Keratinocyte (primary cell): ENCODE results near the gene CENPF. TPM values are rescaled to one million over a fixed set of nuclear protein-coding genes. Genes with fewer than 3 reads are reported as not detected.
"Not testable (repeated sequence)": the region's sequence is repeated elsewhere in the genome, so short reads cannot be mapped to it uniquely, and the experiment has no call there.

Experiments
- DNase-seq: peaks from one replicate; pipeline ENCODE4 v3.0.0-alpha.2; 2011; ENCODE audit warnings: low read depth, missing footprints, low spot score
- FAIRE-seq: peaks from 2 replicates; lab custom pipeline; 2011; peaks lifted over from hg19 to GRCh38; lab: Jason Lieb, UNC
- H2AFZ ChIP-seq: 2 replicates; pipeline ENCODE4 v1.6.0; 2012; ENCODE audit warnings: low read length, control low read depth, inconsistent platforms; ENCODE audit not compliant: control insufficient read depth
- H3K27ac ChIP-seq: 2 replicates; pipeline ENCODE4 v1.5.1; 2011; ENCODE audit warnings: low read length; ENCODE audit not compliant: control insufficient read depth, insufficient read depth
- H3K27me3 ChIP-seq: 3 replicates; pipeline ENCODE4 v1.6.0; 2011; ENCODE audit warnings: low read length; ENCODE audit not compliant: control insufficient read depth, insufficient read depth; ENCODE audit errors: extremely low read depth
- H3K36me3 ChIP-seq, 2 experiments: 2 replicates in 1 of 2; 3 replicates in 1 of 2; pipeline ENCODE4 v1.5.1; 2011; ENCODE audit warnings: low read length in 2 of 2, mild to moderate bottlenecking in 1 of 2; ENCODE audit not compliant: control insufficient read depth in 2 of 2, insufficient read depth in 2 of 2; ENCODE audit errors: extremely low read depth in 1 of 2
- H3K4me1 ChIP-seq: 3 replicates; pipeline ENCODE4 v1.5.1; 2011; ENCODE audit warnings: low read length; ENCODE audit not compliant: control insufficient read depth, insufficient read depth; ENCODE audit errors: extremely low read depth
- H3K4me2 ChIP-seq: 3 replicates; pipeline ENCODE4 v1.6.0; 2011; ENCODE audit warnings: low read depth, low read length; ENCODE audit not compliant: control insufficient read depth, insufficient read depth; ENCODE audit errors: extremely low read depth
- H3K4me3 ChIP-seq, 3 experiments: fragments of 200-600 bp in 1 of 3; sonication (generic) in 1 of 3; 2 replicates in 2 of 3; 3 replicates in 1 of 3; pipeline ENCODE4 v1.5.1; 2011 to 2016; ENCODE audit warnings: low read length in 3 of 3, mild to moderate bottlenecking in 3 of 3, control low read depth in 2 of 3, inconsistent platforms in 1 of 3, low read depth in 1 of 3, mixed read lengths in 1 of 3, mixed run types in 1 of 3, moderate library complexity in 1 of 3; ENCODE audit not compliant: control insufficient read depth in 2 of 3, insufficient read depth in 2 of 3; ENCODE audit errors: extremely low read depth in 1 of 3
- H3K79me2 ChIP-seq: 2 replicates; pipeline ENCODE4 v1.6.0; 2012; ENCODE audit warnings: low read length; ENCODE audit not compliant: control insufficient read depth, insufficient read depth
- H3K9ac ChIP-seq: 3 replicates; pipeline ENCODE4 v1.6.0; 2011; ENCODE audit warnings: low read length; ENCODE audit not compliant: control insufficient read depth, insufficient read depth; ENCODE audit errors: extremely low read depth
- H3K9me1 ChIP-seq: 3 replicates; pipeline ENCODE4 v1.6.0; 2011; ENCODE audit warnings: low read length; ENCODE audit not compliant: control insufficient read depth, insufficient read depth; ENCODE audit errors: extremely low read depth
- H3K9me3 ChIP-seq: 2 replicates; pipeline ENCODE4 v1.5.1; 2012; ENCODE audit warnings: low read depth, low read length; ENCODE audit not compliant: control insufficient read depth
- H4K20me1 ChIP-seq: 3 replicates; pipeline ENCODE4 v1.6.0; 2011; ENCODE audit warnings: low read length; ENCODE audit not compliant: control insufficient read depth, insufficient read depth; ENCODE audit errors: extremely low read depth
- EZH2 ChIP-seq: IDR thresholded peaks from one replicate; pipeline ENCODE4 v1.6.1; 2012; ENCODE audit warnings: inconsistent platforms, mild to moderate bottlenecking, low read length, moderate library complexity
- dilution Hi-C: fragments of 300-500 bp; cut with MboI; formaldehyde crosslinking; loops from one replicate; pipeline ENCODE4 v1.7.0; 2020; ENCODE audit warnings: low sequenced_read_pairs; ENCODE audit not compliant: extremely low pct_ligation_motif_present
- polyA plus RNA-seq, 5 experiments: library from polyadenylated mRNA; depleted of rRNA in 3 of 5; stranded (reverse) in 3 of 5; stranded (forward) in 1 of 5; unstranded in 1 of 5; fragments of >200 nt; gene quantifications; 1 replicate in 1 of 5; 2 replicates in 3 of 5; 3 replicates in 1 of 5; pipeline versions ENCODE4 v1.2.1 to v1.2.3, GENCODE V29; 2011 to 2012; ENCODE audit warnings: missing spikeins in 2 of 5, low read depth in 1 of 5, low replicate concordance in 1 of 5
- TF ChIP-seq, protein P1 (sequence below), 3 experiments: IDR thresholded peaks in 1 of 3; conservative IDR thresholded peaks in 1 of 3; optimal IDR thresholded peaks in 1 of 3; 2 replicates in 2 of 3; 3 replicates in 1 of 3; pipeline versions ENCODE3 to v1.5.1; 2011; ENCODE audit warnings: low read length in 3 of 3, mild to moderate bottlenecking in 3 of 3, moderate library complexity in 2 of 3, control low read depth in 1 of 3, inconsistent platforms in 1 of 3; ENCODE audit not compliant: insufficient read depth in 2 of 3; ENCODE audit errors: extremely low read depth in 1 of 3

Gene CENPF
- polyA plus RNA-seq, 1 donor (not counting 4 experiments of a cell fraction or from before 2014, with no cell fraction given), result 14.4 TPM

DNA sequence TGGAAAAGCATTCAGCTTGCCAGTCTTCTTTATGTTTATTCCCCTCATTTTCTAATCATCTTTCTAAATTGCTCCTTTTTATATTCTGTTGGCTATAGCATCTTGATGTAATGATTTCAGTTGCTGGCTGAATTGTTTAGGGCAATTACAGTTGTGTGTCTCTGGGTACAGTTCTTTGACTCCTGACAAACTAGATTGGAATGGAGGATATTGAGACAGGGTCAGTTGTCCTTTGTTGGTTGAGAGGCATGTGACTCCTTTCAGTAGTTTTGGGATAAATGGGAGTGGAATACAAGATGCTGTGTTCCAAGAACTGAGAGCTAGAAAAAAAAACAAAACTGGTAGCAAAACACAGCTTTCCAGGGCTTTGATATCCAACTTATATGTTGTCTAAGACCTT is 1.5 kb downstream of the CENPF start:
- FAIRE-seq, result no peak

DNA sequence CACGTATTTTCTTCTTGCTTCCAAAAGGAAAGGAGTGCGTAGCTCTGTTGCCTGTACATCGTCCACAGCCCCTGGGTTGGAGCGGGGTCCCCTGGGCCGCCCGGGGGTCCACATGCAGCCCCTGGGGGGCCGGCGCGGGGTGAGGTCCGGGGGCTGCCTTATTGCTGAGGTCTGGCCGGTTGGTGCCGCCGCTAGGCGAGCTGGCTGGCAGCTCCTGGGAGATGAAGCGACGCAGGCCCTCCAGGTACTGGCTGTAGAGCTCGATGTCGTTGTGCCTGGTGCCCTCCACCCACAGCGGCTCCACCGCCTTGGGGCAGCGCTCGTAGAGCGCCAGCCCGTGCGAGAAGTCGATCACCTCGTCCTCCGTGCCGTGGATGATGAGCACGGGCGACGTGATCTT is 2.5 kb downstream of the CENPF start:
- DNase-seq, H3K27ac ChIP-seq, H3K4me2 ChIP-seq, H4K20me1 ChIP-seq, H2AFZ ChIP-seq, H3K27me3 ChIP-seq, H3K9ac ChIP-seq, H3K9me1 ChIP-seq, H3K9me3 ChIP-seq, dilution Hi-C loops, H3K4me3 ChIP-seq, FAIRE-seq, H3K36me3 ChIP-seq: not testable (repeated sequence)
- H3K4me1 ChIP-seq, result peaks cover 17% of the 10 kb centered on the region
- H3K79me2 ChIP-seq, result peaks cover 56% of the 10 kb centered on the region

More for the DNA sequence above, 1.5 kb downstream of the CENPF start:
- Histone ChIP-seq H3K27ac (peak overlapping the region; percentile 78), H3K79me2 (peaks cover 48% of the 10 kb centered on the region), H3K9me1 (no peaks in the 10 kb centered on the region), H3K9me3 (no peaks in the 10 kb centered on the region), H2AFZ (no peak overlapping the region), H3K27me3 (no peaks in the 10 kb centered on the region), H3K4me1 (peaks cover 17% of the 10 kb centered on the region), H3K36me3 (no peaks in the 10 kb centered on the region), H3K4me2 (peak overlapping the region; percentile 96), H3K9ac (peak overlapping the region; percentile 87), H3K4me3 (peak overlapping the region in 2 of 3 experiments; percentile 89 to 97), H4K20me1 (no peaks in the 10 kb centered on the region)
- TF ChIP-seq, protein P1, sequence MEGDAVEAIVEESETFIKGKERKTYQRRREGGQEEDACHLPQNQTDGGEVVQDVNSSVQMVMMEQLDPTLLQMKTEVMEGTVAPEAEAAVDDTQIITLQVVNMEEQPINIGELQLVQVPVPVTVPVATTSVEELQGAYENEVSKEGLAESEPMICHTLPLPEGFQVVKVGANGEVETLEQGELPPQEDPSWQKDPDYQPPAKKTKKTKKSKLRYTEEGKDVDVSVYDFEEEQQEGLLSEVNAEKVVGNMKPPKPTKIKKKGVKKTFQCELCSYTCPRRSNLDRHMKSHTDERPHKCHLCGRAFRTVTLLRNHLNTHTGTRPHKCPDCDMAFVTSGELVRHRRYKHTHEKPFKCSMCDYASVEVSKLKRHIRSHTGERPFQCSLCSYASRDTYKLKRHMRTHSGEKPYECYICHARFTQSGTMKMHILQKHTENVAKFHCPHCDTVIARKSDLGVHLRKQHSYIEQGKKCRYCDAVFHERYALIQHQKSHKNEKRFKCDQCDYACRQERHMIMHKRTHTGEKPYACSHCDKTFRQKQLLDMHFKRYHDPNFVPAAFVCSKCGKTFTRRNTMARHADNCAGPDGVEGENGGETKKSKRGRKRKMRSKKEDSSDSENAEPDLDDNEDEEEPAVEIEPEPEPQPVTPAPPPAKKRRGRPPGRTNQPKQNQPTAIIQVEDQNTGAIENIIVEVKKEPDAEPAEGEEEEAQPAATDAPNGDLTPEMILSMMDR (optimal IDR thresholded peaks at IDR 0.05 in 1 of 3, IDR thresholded peaks at IDR 0.05 in 1 of 3, conservative IDR thresholded peaks at IDR 0.05 in 1 of 3; ENCODE audit: extremely low read depth in 1 of 3, insufficient read depth in 2 of 3, low read length in 3 of 3), result no peak
- no peak for TF ChIP-seq EZH2
- dilution Hi-C loops, result no loop called here
- no peak for DNase-seq

DNA sequence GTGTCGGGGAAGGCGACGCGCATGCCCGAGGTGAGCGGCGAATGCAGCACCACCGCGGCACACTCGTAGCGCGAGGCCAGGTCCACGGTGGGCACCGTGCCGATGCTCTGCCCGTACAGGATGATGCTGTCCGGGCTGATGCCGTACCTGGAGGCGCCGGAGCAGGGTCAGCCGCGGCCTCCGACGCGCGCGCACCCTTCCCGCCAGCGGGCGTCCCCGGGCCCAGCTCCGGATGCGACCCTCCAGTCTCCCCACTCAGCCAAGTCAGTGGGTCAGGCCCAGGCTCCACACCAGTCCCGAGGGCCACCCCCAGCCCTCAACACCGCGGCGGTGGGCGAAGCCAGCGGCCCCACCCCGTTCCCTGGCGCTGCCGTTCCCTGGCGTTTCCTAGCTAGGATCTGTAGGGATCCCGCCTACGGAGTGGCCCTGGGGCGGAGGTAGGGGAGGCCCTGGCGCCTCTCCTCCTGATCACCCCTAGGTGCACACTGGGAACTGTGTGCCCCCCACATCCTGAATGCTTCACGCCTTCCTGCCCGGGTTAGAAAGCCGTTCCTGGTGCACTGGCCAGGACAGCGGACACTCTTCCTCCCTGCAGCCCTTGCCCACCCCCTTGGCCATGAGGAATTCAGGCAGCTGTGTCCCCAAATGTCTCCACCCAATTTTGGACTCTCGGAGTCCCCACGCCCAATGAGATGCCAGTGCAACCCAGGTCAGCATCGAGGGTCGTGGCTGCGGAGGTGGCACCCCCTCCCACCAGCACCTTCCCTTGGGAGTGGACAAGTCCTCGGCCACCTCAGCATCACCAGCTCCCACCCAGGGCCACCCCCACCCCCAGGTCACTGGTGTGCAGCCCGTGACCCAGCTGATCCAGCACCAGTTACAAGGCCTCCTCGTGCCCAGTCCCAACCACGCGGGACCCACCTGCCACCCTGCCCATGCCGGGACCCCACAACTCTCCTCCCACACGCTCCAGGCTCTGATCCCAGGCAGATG is 3.2 kb downstream of the CENPF start:
- Histone ChIP-seq H3K79me2 (peaks cover 64% of the 10 kb centered on the region), H3K4me1 (peaks cover 17% of the 10 kb centered on the region)
- H3K36me3 ChIP-seq, H3K27me3 ChIP-seq, H3K9me1 ChIP-seq, dilution Hi-C loops, H3K9ac ChIP-seq, DNase-seq, FAIRE-seq, H4K20me1 ChIP-seq, H2AFZ ChIP-seq, H3K4me2 ChIP-seq, H3K4me3 ChIP-seq, H3K27ac ChIP-seq, H3K9me3 ChIP-seq: not testable (repeated sequence)

DNA sequence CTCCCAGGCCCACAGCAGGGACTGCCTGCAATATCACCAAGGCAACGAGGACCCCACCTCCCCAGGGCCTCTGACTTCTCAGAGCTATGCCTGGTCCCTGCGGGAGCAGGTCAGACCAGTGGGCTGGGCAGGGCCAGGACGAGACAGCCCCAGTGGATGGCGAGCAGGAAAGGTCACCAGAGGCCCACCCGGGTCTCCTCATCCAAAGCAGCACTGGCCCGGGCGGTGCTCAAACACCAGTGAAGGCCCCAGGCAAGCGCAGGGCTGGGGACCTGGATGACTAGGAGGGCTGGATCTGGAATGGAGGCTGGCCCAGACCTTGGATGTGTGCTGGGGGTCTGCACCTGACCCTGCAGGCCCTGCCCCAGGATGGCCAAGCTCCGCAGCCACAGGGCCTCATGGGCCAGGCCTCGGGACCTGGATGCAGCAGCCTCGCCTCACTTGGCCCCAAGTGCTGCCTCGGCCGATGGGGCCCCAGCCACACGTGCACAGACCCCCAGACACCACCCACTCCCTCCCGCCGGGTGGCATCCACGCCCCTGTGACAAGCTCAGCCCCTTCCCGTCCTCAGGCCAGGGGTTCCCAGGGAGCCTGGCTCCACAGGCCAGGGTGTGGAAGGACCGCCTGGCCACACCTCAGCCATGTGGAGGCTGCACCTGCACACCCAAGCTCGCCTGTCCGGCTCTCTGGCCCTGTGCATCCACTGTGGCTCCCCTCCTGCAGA is 4.7 kb downstream of the CENPF start:
- H3K4me1 ChIP-seq, result peaks cover 13% of the 10 kb centered on the region
- H3K4me2 ChIP-seq, H3K27me3 ChIP-seq, H3K9me1 ChIP-seq, H3K9ac ChIP-seq, dilution Hi-C loops, DNase-seq, H3K36me3 ChIP-seq, FAIRE-seq, H3K9me3 ChIP-seq, H2AFZ ChIP-seq, H3K4me3 ChIP-seq, H3K27ac ChIP-seq, H4K20me1 ChIP-seq: not testable (repeated sequence)
- peaks cover 76% of the 10 kb centered on the region for H3K79me2 ChIP-seq
